Nephron (organoid): ENCODE results near the gene RNASEL.
A peak's percentile ranks its signal among the peaks of the same experiment; 100 is the strongest.

ENCODE experiments used
- H3K27ac Mint-ChIP-seq, 3 experiments: 2 replicates each; pipeline ENCODE4 v1.8.0; 2020; ENCODE audit warnings: mixed read lengths in 3 of 3, mild to moderate bottlenecking in 2 of 3, moderate library complexity in 1 of 3
- H3K27me3 Mint-ChIP-seq: 2 replicates; pipeline ENCODE4 v1.8.0; 2021; ENCODE audit warnings: low read depth, mild to moderate bottlenecking, moderate library complexity, mixed read lengths
- H3K36me3 Mint-ChIP-seq: 2 replicates; pipeline ENCODE4 v1.8.0; 2020; ENCODE audit warnings: low read depth, mixed read lengths
- H3K4me1 Mint-ChIP-seq: 2 replicates; pipeline ENCODE4 v1.8.0; 2020; ENCODE audit warnings: mixed read lengths
- H3K4me3 Mint-ChIP-seq, 3 experiments: 2 replicates each; pipeline ENCODE4 v1.8.0; 2020; ENCODE audit warnings: mild to moderate bottlenecking in 3 of 3, mixed read lengths in 3 of 3, moderate library complexity in 2 of 3
- H3K9me3 Mint-ChIP-seq: 2 replicates; pipeline ENCODE4 v1.8.0; 2020; ENCODE audit warnings: mixed read lengths
- CTCF ChIP-seq, 3 experiments: fragments of 200-600 bp; sonication (generic); IDR thresholded peaks; one replicate each; pipeline ENCODE4 v1.5.0; 2021; ENCODE audit warnings: antibody characterized with exemption in 3 of 3; ENCODE audit not compliant: unreplicated experiment in 3 of 3

Gene RNASEL

GRCh38 chr1:182617014-182617429 is 28.0 kb upstream of the RNASEL start:
- Mint-ChIP-seq H3K4me3 (peak overlapping the region; percentile 18 to 83 (median 27)), H3K9me3 (peaks cover 3% of the 10 kb centered on the region), H3K4me1 (peaks cover 61% of the 10 kb centered on the region), H3K27me3 (peaks cover 17% of the 10 kb centered on the region), H3K36me3 (peaks cover 8% of the 10 kb centered on the region), H3K27ac (peak overlapping the region; percentile 94 to 96 (median 94))
- TF ChIP-seq CTCF (IDR thresholded peaks at IDR 0.05; ENCODE audit: unreplicated experiment in 3 of 3) = no peak

GRCh38 chr1:182616130-182617013 is 27.3 kb upstream of the RNASEL start:
- TF ChIP-seq CTCF (IDR thresholded peaks at IDR 0.05; ENCODE audit: unreplicated experiment in 3 of 3) = no peak
- peaks cover 8% of the 10 kb centered on the region for H3K36me3 Mint-ChIP-seq
- peak overlapping the region; percentile 94 to 96 (median 94) for H3K27ac Mint-ChIP-seq
- H3K27me3 Mint-ChIP-seq = peaks cover 15% of the 10 kb centered on the region
- peak overlapping the region; percentile 82 to 84 (median 83) for H3K4me3 Mint-ChIP-seq
- peaks cover 67% of the 10 kb centered on the region for H3K4me1 Mint-ChIP-seq
- H3K9me3 Mint-ChIP-seq = peaks cover 3% of the 10 kb centered on the region

- peaks cover 3% of the 10 kb centered on the region for H3K9me3 Mint-ChIP-seq
- peaks cover 75% of the 10 kb centered on the region for H3K4me1 Mint-ChIP-seq
- peaks cover 5% of the 10 kb centered on the region for H3K36me3 Mint-ChIP-seq
- H3K27ac Mint-ChIP-seq = peak overlapping the region; percentile 94 to 96 (median 94)
- H3K27me3 Mint-ChIP-seq = peaks cover 15% of the 10 kb centered on the region
- TF ChIP-seq CTCF (IDR thresholded peaks at IDR 0.05; ENCODE audit: unreplicated experiment in 3 of 3) = no peak
- H3K4me3 Mint-ChIP-seq = peak overlapping the region; percentile 82 to 84 (median 83)
These were observed 26.5 kb upstream of the RNASEL start for GRCh38 chr1:182615468-182616129.

- H3K36me3 Mint-ChIP-seq = peaks cover 4% of the 10 kb centered on the region
- peak overlapping the region; percentile 82 to 84 (median 83) for H3K4me3 Mint-ChIP-seq
- TF ChIP-seq CTCF (IDR thresholded peaks at IDR 0.05; ENCODE audit: unreplicated experiment in 3 of 3) = no peak
- peaks cover 82% of the 10 kb centered on the region for H3K4me1 Mint-ChIP-seq
- peaks cover 20% of the 10 kb centered on the region for H3K27me3 Mint-ChIP-seq
- H3K27ac Mint-ChIP-seq = peak overlapping the region; percentile 94 to 96 (median 94)
- H3K9me3 Mint-ChIP-seq = peaks cover 3% of the 10 kb centered on the region
These were observed 25.9 kb upstream of the RNASEL start for GRCh38 chr1:182614796-182615454.

GRCh38 chr1:182611787-182612186 is 22.7 kb upstream of the RNASEL start:
- peak overlapping the region in 1 of 3 experiments; percentile 46 for H3K4me3 Mint-ChIP-seq
- H3K4me1 Mint-ChIP-seq = peaks cover 72% of the 10 kb centered on the region
- H3K9me3 Mint-ChIP-seq = no peaks in the 10 kb centered on the region
- no peak for TF ChIP-seq CTCF (IDR thresholded peaks at IDR 0.05; ENCODE audit: unreplicated experiment in 3 of 3)
- no peaks in the 10 kb centered on the region for H3K36me3 Mint-ChIP-seq
- peaks cover 26% of the 10 kb centered on the region for H3K27me3 Mint-ChIP-seq
- peak overlapping the region; percentile 37 to 94 (median 81) for H3K27ac Mint-ChIP-seq
